Mucosa of descending colon (tissue), 3 donors: ENCODE data around the gene GFRA1. TPM values are rescaled to one million over a fixed set of nuclear protein-coding genes. Genes with fewer than 3 reads are reported as not detected.

Source experiments
- ATAC-seq: fragments of 200-7000 bp; cut with Tn5 transposase; one replicate; pipeline ENCODE4 v1.9.1; 2020; ENCODE audit warnings: mild to moderate bottlenecking, moderate library complexity
- DNase-seq, 3 donors: peaks; one replicate each; pipeline ENCODE4 v3.0.0-alpha.2; 2020
- H3K36me3 ChIP-seq: fragments of 200-600 bp; one replicate; pipeline ENCODE4 v1.8.0; 2021; ENCODE audit warnings: low read depth, mild to moderate bottlenecking
- H3K4me1 ChIP-seq: fragments of 200-600 bp; one replicate; pipeline ENCODE4 v1.8.0; 2021; ENCODE audit warnings: low read depth, mild to moderate bottlenecking
- H3K4me3 ChIP-seq: fragments of 200-600 bp; one replicate; pipeline ENCODE4 v1.8.0; 2021; ENCODE audit warnings: mild to moderate bottlenecking
- H3K9me3 ChIP-seq: fragments of 200-600 bp; one replicate; pipeline ENCODE4 v1.8.0; 2021; ENCODE audit warnings: mild to moderate bottlenecking
- CTCF ChIP-seq: fragments of 200-600 bp; IDR thresholded peaks from one replicate; pipeline ENCODE4 v1.8.0; 2022; ENCODE audit warnings: antibody characterized with exemption, mild to moderate bottlenecking
- intact Hi-C, 2 donors: fragments of 100-400 bp; cut with DNase I in 1 of 2; cut with micrococcal nuclease in 1 of 2; formaldehyde crosslinking; loops; one replicate each; pipeline versions ENCODE4 v1.11.0 to v1.11.1; 2022; cut with DNase I, micrococcal nuclease
- total RNA-seq, 3 donors: library from RNA; stranded (reverse); fragmentation: NEBNext Ultra II Directional in 2 of 3; extraction: Animal tissue kit (Norgen Biotek cat#: 25700) in 2 of 3; gene quantifications; one replicate each; pipeline versions ENCODE4 v1.2.1 to v1.2.4, GENCODE V29; 2021 to 2023
- donor health status: DM: no; HTN: no; CAD: no; lungs with moderate emphysema.
- donor health status: DM: no; HTN: no; CAD: no.
- donor health status: DM: no; HTN: yes; CAD: no.

GFRA1 gene
- total RNA-seq, 3 donors from 2014 or later, result 2.2 to 32.2 (median 4.1) TPM

- Histone ChIP-seq H3K4me1 (no peaks in the 10 kb centered on the region), H3K9me3 (no peaks in the 10 kb centered on the region), H3K36me3 (no peaks in the 10 kb centered on the region), H3K4me3 (no peak overlapping the region)
- intact Hi-C loops, result no loop called here
- no peak for TF ChIP-seq CTCF
- DNase-seq (no peak), ATAC-seq (no peak)
Observed at GRCh38 chr10:116138897-116139296, 134.1 kb downstream of the GFRA1 start.

GRCh38 chr10:116136261-116136660 is 136.7 kb downstream of the GFRA1 start:
- no peak overlapping the region for H3K4me3 ChIP-seq
- DNase-seq (no peak), ATAC-seq (no peak)
- no peaks in the 10 kb centered on the region for H3K9me3 ChIP-seq
- TF ChIP-seq CTCF, result no peak
- H3K4me1 ChIP-seq, result no peaks in the 10 kb centered on the region
- intact Hi-C loops, result no loop called here
- no peaks in the 10 kb centered on the region for H3K36me3 ChIP-seq

GRCh38 chr10:116134322-116134721 is 138.7 kb downstream of the GFRA1 start:
- Histone ChIP-seq H3K9me3 (no peaks in the 10 kb centered on the region), H3K4me3 (no peak overlapping the region), H3K36me3 (no peaks in the 10 kb centered on the region), H3K4me1 (no peaks in the 10 kb centered on the region)
- no peak for ATAC-seq
- TF ChIP-seq CTCF, result no peak
- no peak for DNase-seq
- intact Hi-C loops, result no loop called here

GRCh38 chr10:116133634-116134033 is 139.4 kb downstream of the GFRA1 start:
- intact Hi-C loops, result no loop called here
- ATAC-seq (no peak), DNase-seq (no peak)
- no peak for TF ChIP-seq CTCF
- H3K4me1 ChIP-seq, result no peaks in the 10 kb centered on the region
- no peaks in the 10 kb centered on the region for H3K36me3 ChIP-seq
- no peak overlapping the region for H3K4me3 ChIP-seq
- H3K9me3 ChIP-seq, result no peaks in the 10 kb centered on the region

GRCh38 chr10:116132780-116133399 is 140.1 kb downstream of the GFRA1 start:
- ATAC-seq, result no peak
- H3K4me1 ChIP-seq, result no peaks in the 10 kb centered on the region
- DNase-seq, result no peak
- TF ChIP-seq CTCF, result no peak
- H3K36me3 ChIP-seq, result no peaks in the 10 kb centered on the region
- intact Hi-C loops, result no loop called here
- H3K9me3 ChIP-seq, result no peaks in the 10 kb centered on the region
- no peak overlapping the region for H3K4me3 ChIP-seq

GRCh38 chr10:116130006-116130405 is 143.0 kb downstream of the GFRA1 start:
- no peaks in the 10 kb centered on the region for H3K4me1 ChIP-seq
- no peaks in the 10 kb centered on the region for H3K36me3 ChIP-seq
- no peak for ATAC-seq
- TF ChIP-seq CTCF, result no peak
- H3K4me3 ChIP-seq, result no peak overlapping the region
- intact Hi-C loops, result no loop called here
- no peaks in the 10 kb centered on the region for H3K9me3 ChIP-seq
- no peak for DNase-seq
